K562 (cell line): Measurements from ENCODE around the gene ZBTB48. TPM values are rescaled to one million over a fixed set of nuclear protein-coding genes. Genes with fewer than 3 reads are reported as not detected.

Source experiments
- COPS2 ChIP-seq: fragments of 450-650 bp; conservative IDR thresholded peaks from 2 replicates; pipeline ENCODE4 v1.6.1; 2016; ENCODE audit warnings: mild to moderate bottlenecking, moderate library complexity
- EP300 ChIP-seq: IDR thresholded peaks from 2 replicates; pipeline ENCODE4 v1.6.1; 2012; ENCODE audit warnings: low read length, improper control_type of control experiment
- MEIS2 ChIP-seq: fragments of 450-650 bp; IDR thresholded peaks from 2 replicates; pipeline ENCODE4 v1.6.1; 2014; ENCODE audit warnings: mild to moderate bottlenecking; ENCODE audit not compliant: partially characterized antibody
- MNT ChIP-seq, 2 experiments: fragments of 450-650 bp; conservative IDR thresholded peaks; 2 replicates each; pipeline ENCODE4 v1.6.1; 2017; ENCODE audit warnings: mild to moderate bottlenecking in 2 of 2, moderate library complexity in 2 of 2
- MYC ChIP-seq, 2 experiments: fragments of 250-450 bp in 1 of 2; sonication (Bioruptor Pico) in 1 of 2; IDR thresholded peaks; 2 replicates each; pipeline versions ENCODE4 v1.5.1 to v1.6.1; 2012 to 2021; ENCODE audit warnings: low read depth in 2 of 2, borderline replicate concordance in 1 of 2, improper control_type of control experiment in 1 of 2, low read length in 1 of 2, mild to moderate bottlenecking in 1 of 2, moderate library complexity in 1 of 2
- NFE2 ChIP-seq: IDR thresholded peaks from 2 replicates; pipeline ENCODE4 v1.6.1; 2014; ENCODE audit warnings: antibody characterized with exemption, low read depth
- NFRKB ChIP-seq: fragments of 450-650 bp; IDR thresholded peaks from 2 replicates; pipeline ENCODE4 v1.6.1; 2016; ENCODE audit warnings: low read depth
- POLR2AphosphoS2 ChIP-seq: IDR thresholded peaks from 2 replicates; pipeline ENCODE4 v1.6.1; 2012; ENCODE audit warnings: low read length, improper control_type of control experiment
- TSC22D4 ChIP-seq: fragments of 450-650 bp; IDR thresholded peaks from 2 replicates; pipeline ENCODE4 v1.6.1; 2016; ENCODE audit warnings: missing genetic modification characterization, missing biosample characterization, control low read depth
- ZC3H4 ChIP-seq: sonication (generic); formaldehyde crosslinking; IDR thresholded peaks from 2 replicates; pipeline ENCODE4 v1.9.0; 2021; ENCODE audit warnings: missing genetic modification reagents, borderline replicate concordance
- ZC3H8 ChIP-seq: fragments of 450-650 bp; IDR thresholded peaks from 2 replicates; pipeline ENCODE4 v1.6.1; 2017
- ZNF324 ChIP-seq: fragments of 250-450 bp; sonication (Bioruptor Pico); IDR thresholded peaks from 2 replicates; pipeline ENCODE4 v1.4.0; 2020; ENCODE audit warnings: mild to moderate bottlenecking
- ZNF592 ChIP-seq: fragments of 450-650 bp; IDR thresholded peaks from 2 replicates; pipeline ENCODE4 v1.6.1; 2017; ENCODE audit warnings: antibody characterized with exemption, mild to moderate bottlenecking
- polyA plus RNA-seq, 8 experiments: library from polyadenylated mRNA; depleted of rRNA in 4 of 8; stranded (reverse) in 5 of 8; unstranded in 3 of 8; fragments of >200 nt; fragmentation: Nextera tagmentation in 2 of 8; fragmentation: Illumina TruSeq in 1 of 8; extraction: Ambion mirVana in 2 of 8; extraction: Trizol in 1 of 8; gene quantifications; 2 replicates each; pipeline versions ENCODE4 v1.2.1 to v1.2.3, GENCODE V29; 2011 to 2014; ENCODE audit warnings: inconsistent platforms in 1 of 8, missing spikeins in 1 of 8
- total RNA-seq, 7 experiments: library from RNA; depleted of rRNA in 6 of 7; stranded (reverse); fragments of >200 nt in 6 of 7; fragmentation: Illumina TruSeq in 2 of 7; extraction: Trizol in 2 of 7; gene quantifications; 2 replicates each; pipeline versions ENCODE4 v1.2.1 to v1.2.3, GENCODE V29; 2011 to 2021; ENCODE audit warnings: low replicate concordance in 1 of 7
- TF ChIP-seq, protein P1 (sequence below): IDR thresholded peaks from 2 replicates; pipeline ENCODE4 v1.6.1; 2012; ENCODE audit warnings: low read depth, low read length, improper control_type of control experiment, borderline replicate concordance
- TF ChIP-seq, protein P2 (sequence below): sonication (generic); formaldehyde crosslinking; IDR thresholded peaks from 2 replicates; pipeline ENCODE4 v1.8.0; 2023; ENCODE audit warnings: mild to moderate bottlenecking, missing genetic modification reagents

Gene ZBTB48
- total and polyA plus RNA-seq, 9 of the 15 experiments (the other 6 are each of a cell fraction or from before 2014, with no cell fraction given), result 1.9 to 66.9 (median 29.5) TPM

DNA sequence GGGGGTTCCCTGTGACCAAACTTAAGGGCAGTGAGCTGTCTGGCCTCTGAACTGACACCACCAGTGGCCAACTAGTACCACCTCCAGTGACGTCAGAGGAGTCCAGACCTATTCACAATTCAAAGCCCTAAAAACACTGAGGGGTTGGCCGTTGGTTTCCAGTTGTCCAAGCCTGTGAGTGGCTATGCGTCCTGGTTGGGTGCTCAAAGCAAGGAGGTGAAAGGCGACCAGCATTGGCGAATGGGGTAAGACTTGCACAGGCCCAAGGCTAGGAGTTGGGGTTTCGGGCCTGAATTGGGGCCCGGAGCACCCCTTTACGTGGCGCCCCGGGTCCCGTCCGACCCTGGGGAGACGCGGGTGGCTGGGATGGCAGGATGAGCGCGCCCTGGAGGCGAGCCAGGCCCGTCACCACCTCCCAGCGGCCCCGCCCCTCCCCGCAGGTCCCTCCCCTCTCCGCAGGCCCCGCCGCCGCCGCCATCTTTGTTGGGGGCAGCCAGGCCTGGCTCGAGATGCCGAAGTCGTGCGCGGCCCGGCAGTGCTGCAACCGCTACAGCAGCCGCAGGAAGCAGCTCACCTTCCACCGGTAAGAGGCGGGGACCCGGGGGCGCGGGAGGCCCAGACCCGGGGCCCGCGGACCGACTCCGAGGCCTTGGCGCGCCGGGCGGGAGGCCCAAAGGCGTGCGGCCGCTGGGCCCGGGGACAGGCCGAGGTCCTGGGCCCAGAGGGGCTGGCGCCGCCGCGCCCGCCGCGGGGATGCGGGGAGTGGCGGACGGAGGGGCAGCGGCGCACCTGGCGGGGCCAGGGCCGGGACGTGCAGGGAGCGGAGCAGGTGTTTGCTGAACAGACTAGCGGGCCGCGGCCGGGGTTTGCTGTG, 45.2 kb downstream of the ZBTB48 start, which contains the start of gene THAP3 (continued):
- peak in 1 of 2 experiments; percentile 57; a peak in 2 of 4 replicates for TF ChIP-seq MNT (conservative IDR thresholded peaks at IDR 0.05)
- no peak for TF ChIP-seq ZC3H4 (CRISPR knock-in tag)
- peak; percentile 89 for TF ChIP-seq POLR2AphosphoS2
- TF ChIP-seq NFE2, result no peak
- peak; percentile 50 for TF ChIP-seq MYC (IDR thresholded peaks at IDR 0.05; ENCODE audit: low read depth, low read length)
- no peak for TF ChIP-seq MYC (CRISPR knock-in tag; IDR thresholded peaks at IDR 0.05; ENCODE audit: borderline replicate concordance, low read depth)
- TF ChIP-seq ZC3H8, result no peak
- no peak for TF ChIP-seq MEIS2
- TF ChIP-seq, protein P1, sequence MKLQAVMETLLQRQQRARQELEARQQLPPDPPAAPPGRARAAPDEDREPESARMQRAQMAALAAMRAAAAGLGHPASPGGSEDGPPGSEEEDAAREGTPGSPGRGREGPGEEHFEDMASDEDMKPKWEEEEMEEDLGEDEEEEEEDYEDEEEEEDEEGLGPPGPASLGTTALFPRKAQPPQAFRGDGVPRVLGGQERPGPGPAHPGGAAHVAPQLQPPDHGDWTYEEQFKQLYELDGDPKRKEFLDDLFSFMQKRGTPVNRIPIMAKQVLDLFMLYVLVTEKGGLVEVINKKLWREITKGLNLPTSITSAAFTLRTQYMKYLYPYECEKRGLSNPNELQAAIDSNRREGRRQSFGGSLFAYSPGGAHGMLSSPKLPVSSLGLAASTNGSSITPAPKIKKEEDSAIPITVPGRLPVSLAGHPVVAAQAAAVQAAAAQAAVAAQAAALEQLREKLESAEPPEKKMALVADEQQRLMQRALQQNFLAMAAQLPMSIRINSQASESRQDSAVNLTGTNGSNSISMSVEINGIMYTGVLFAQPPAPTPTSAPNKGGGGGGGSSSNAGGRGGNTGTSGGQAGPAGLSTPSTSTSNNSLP, result no peak
- TF ChIP-seq COPS2, result no peak
- no peak for TF ChIP-seq TSC22D4 (tag)
- no peak for TF ChIP-seq ZNF324 (CRISPR knock-in tag)
- TF ChIP-seq ZNF592, result no peak; the same call in 1 of the 2 replicates
- TF ChIP-seq NFRKB, result no peak
- TF ChIP-seq, protein P2, sequence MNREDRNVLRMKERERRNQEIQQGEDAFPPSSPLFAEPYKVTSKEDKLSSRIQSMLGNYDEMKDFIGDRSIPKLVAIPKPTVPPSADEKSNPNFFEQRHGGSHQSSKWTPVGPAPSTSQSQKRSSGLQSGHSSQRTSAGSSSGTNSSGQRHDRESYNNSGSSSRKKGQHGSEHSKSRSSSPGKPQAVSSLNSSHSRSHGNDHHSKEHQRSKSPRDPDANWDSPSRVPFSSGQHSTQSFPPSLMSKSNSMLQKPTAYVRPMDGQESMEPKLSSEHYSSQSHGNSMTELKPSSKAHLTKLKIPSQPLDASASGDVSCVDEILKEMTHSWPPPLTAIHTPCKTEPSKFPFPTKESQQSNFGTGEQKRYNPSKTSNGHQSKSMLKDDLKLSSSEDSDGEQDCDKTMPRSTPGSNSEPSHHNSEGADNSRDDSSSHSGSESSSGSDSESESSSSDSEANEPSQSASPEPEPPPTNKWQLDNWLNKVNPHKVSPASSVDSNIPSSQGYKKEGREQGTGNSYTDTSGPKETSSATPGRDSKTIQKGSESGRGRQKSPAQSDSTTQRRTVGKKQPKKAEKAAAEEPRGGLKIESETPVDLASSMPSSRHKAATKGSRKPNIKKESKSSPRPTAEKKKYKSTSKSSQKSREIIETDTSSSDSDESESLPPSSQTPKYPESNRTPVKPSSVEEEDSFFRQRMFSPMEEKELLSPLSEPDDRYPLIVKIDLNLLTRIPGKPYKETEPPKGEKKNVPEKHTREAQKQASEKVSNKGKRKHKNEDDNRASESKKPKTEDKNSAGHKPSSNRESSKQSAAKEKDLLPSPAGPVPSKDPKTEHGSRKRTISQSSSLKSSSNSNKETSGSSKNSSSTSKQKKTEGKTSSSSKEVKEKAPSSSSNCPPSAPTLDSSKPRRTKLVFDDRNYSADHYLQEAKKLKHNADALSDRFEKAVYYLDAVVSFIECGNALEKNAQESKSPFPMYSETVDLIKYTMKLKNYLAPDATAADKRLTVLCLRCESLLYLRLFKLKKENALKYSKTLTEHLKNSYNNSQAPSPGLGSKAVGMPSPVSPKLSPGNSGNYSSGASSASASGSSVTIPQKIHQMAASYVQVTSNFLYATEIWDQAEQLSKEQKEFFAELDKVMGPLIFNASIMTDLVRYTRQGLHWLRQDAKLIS (CRISPR knock-in tag), result no peak
- no peak for TF ChIP-seq EP300
